Naive thymus-derived CD4-positive, alpha-beta T cell (primary cell): ENCODE results near the gene HLA-DQA2. TPM values are rescaled to one million over a fixed set of nuclear protein-coding genes. Genes with fewer than 3 reads are reported as not detected.

Experiments
- ATAC-seq: fragments of 150-1000 bp; cut with Tn5 transposase; 2 replicates; pipeline ENCODE4 v1.10.0; 2021; ENCODE audit warnings: mild to moderate bottlenecking, moderate library complexity
- CTCF ChIA-PET: fragments of 350-600 bp; sonication (Branson Sonifier 250); formaldehyde crosslinking; loops from one replicate; lab custom pipeline; 2021; ENCODE audit warnings: antibody characterized with exemption; lab: Charles Lee
- POLR2A ChIA-PET: fragments of 350-600 bp; sonication (Branson Sonifier 250); formaldehyde crosslinking; loops from one replicate; lab custom pipeline; 2021; ENCODE audit warnings: antibody characterized with exemption, inconsistent platforms; lab: Charles Lee
- DNase-seq, 9 donors: peaks; one replicate each; pipeline versions ENCODE4 v3.0.0 to v3.0.0-alpha.2; 2020 to 2022; ENCODE audit warnings: mixed read lengths in 1 of 9
- H3K27ac ChIP-seq: one replicate; pipeline ENCODE4 v1.7.0; 2013; ENCODE audit warnings: mild to moderate bottlenecking, low read depth, low read length, moderate library complexity
- H3K27me3 ChIP-seq, 2 donors: one replicate each; pipeline ENCODE4 v1.7.0; 2013; ENCODE audit warnings: low read length in 2 of 2, mild to moderate bottlenecking in 2 of 2, moderate library complexity in 2 of 2; ENCODE audit not compliant: control insufficient read depth in 2 of 2, insufficient read depth in 2 of 2
- H3K36me3 ChIP-seq, 3 experiments: 1 replicate in 2 of 3; 2 replicates in 1 of 3; pipeline ENCODE4 v1.7.0; 2013; ENCODE audit warnings: low read length in 3 of 3, mild to moderate bottlenecking in 3 of 3, moderate library complexity in 1 of 3; ENCODE audit not compliant: insufficient read depth in 3 of 3, control insufficient read depth in 2 of 3
- H3K4me1 ChIP-seq, 2 donors: one replicate each; pipeline ENCODE4 v1.7.0; 2013; ENCODE audit warnings: low read length in 2 of 2, mild to moderate bottlenecking in 2 of 2, moderate library complexity in 1 of 2; ENCODE audit not compliant: control insufficient read depth in 2 of 2, insufficient read depth in 2 of 2
- H3K4me3 ChIP-seq: 2 replicates; pipeline ENCODE4 v1.7.0; 2013; ENCODE audit warnings: mild to moderate bottlenecking, low read length
- H3K9me3 ChIP-seq, 3 experiments: 1 replicate in 2 of 3; 2 replicates in 1 of 3; pipeline ENCODE4 v1.7.0; 2013; ENCODE audit warnings: low read length in 3 of 3; ENCODE audit not compliant: control insufficient read depth in 2 of 3
- H3K27ac Mint-ChIP-seq, 9 donors: one replicate each; pipeline ENCODE4 v1.8.0; 2020 to 2022; ENCODE audit warnings: mixed read lengths in 9 of 9, mild to moderate bottlenecking in 8 of 9, moderate library complexity in 5 of 9, inconsistent platforms in 2 of 9
- H3K27me3 Mint-ChIP-seq, 5 donors: one replicate each; pipeline ENCODE4 v1.8.0; 2021 to 2022; ENCODE audit warnings: mixed read lengths in 5 of 5, mild to moderate bottlenecking in 1 of 5
- H3K36me3 Mint-ChIP-seq, 5 donors: one replicate each; pipeline ENCODE4 v1.8.0; 2020 to 2022; ENCODE audit warnings: mixed read lengths in 5 of 5, mild to moderate bottlenecking in 3 of 5, inconsistent platforms in 1 of 5
- H3K4me1 Mint-ChIP-seq, 7 donors: one replicate each; pipeline ENCODE4 v1.8.0; 2020 to 2022; ENCODE audit warnings: mixed read lengths in 7 of 7, mild to moderate bottlenecking in 3 of 7, inconsistent platforms in 1 of 7
- H3K4me3 Mint-ChIP-seq, 10 donors: one replicate each; pipeline ENCODE4 v1.8.0; 2020 to 2022; ENCODE audit warnings: mild to moderate bottlenecking in 10 of 10, mixed read lengths in 10 of 10, moderate library complexity in 6 of 10, inconsistent platforms in 2 of 10
- H3K9me3 Mint-ChIP-seq, 11 donors: one replicate each; pipeline ENCODE4 v1.8.0; 2020 to 2022; ENCODE audit warnings: mixed read lengths in 11 of 11, mild to moderate bottlenecking in 4 of 11, inconsistent platforms in 1 of 11, moderate library complexity in 1 of 11
- intact Hi-C, 2 donors: fragments of 100-400 bp; cut with micrococcal nuclease; formaldehyde crosslinking; loops; one replicate each; pipeline ENCODE4 v1.15.1; 2023
- polyA plus RNA-seq, 2 donors: library from polyadenylated mRNA; unstranded; fragments of 300-500 nt; fragmentation: Illumina TruSeq; gene quantifications; one replicate each; pipeline ENCODE4 v1.2.3, GENCODE V29; 2021
- total RNA-seq, 6 experiments: library from RNA in 5 of 6; stranded (reverse) in 5 of 6; gene quantifications; 1 replicate in 5 of 6; 2 replicates in 1 of 6; pipeline ENCODE4 v1.2.3 and lab custom pipeline; 2021 to 2026

HLA-DQA2 gene
- total and polyA plus RNA-seq, 7 experiments from 2014 or later: 3.9 to 13.3 TPM; not detected in 5

DNA sequence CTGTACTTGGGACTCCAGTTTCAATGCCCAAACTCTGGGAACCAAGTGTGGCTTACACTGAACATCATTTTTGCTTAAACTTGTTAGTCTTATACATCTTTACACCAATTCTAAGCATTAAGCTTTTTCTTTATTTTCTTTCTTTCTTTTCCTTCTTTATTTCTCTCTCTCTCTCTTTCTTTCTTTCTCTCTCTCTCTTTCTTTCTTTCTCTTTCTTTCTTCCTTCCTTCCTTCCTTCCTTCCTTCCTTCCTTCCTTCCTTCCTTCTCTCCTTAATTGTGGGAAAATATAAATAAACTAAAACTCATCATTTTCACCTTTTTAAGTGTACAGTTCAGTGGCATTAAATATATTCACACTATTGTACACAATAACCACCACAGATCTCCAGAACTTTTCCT, 31.6 kb upstream of the HLA-DQA2 start:
- Histone ChIP-seq H3K27ac (no peak overlapping the region), H3K9me3 (no peaks in the 10 kb centered on the region), H3K36me3 (no peaks in the 10 kb centered on the region), H3K4me3 (no peak overlapping the region), H3K27me3 (no peaks in the 10 kb centered on the region), H3K4me1 (no peaks in the 10 kb centered on the region)
- Mint-ChIP-seq H3K4me1 (peaks cover 0 to 2% (median 0%) of the 10 kb centered on the region in 7 donors), H3K36me3 (no peaks in the 10 kb centered on the region), H3K9me3 (peaks cover 0 to 5% (median 0%) of the 10 kb centered on the region in 11 donors), H3K27ac (no peak overlapping the region), H3K27me3 (peaks cover 0 to 19% (median 0%) of the 10 kb centered on the region in 5 donors), H3K4me3 (no peak overlapping the region)
- DNase-seq (no peak), ATAC-seq (no peak)
- POLR2A ChIA-PET: no interaction called here
- CTCF ChIA-PET: interaction anchor here (1.1 kb wide), 1 partner anchor 295 kb away, joined by 3 read pairs; no protein-coding TSS in a partner anchor
- intact Hi-C loops: no loop called here

DNA sequence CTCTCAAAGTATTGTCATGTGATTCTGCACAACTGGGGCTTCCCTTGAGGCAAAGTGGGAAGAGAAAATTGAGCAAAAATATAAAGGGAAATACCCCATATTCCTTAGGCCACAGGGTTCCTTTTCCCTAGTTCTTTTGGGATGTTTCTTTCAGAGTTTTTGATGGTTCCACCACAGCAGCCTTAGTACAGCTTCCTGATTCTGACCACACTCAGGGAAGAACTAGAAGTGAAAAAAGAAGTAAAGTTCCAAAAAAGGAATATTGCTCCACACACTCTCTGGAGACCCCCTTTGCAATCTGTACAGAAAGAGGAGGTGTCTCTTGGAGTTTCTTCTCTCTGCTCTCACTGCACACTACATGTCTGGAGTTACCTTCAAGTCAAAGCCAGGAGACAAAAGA, 27.9 kb upstream of the HLA-DQA2 start:
- H3K4me3 Mint-ChIP-seq: no peak overlapping the region
- H3K27ac ChIP-seq: no peak overlapping the region
- H3K27ac Mint-ChIP-seq: no peak overlapping the region
- POLR2A ChIA-PET: no interaction called here
- H3K27me3 Mint-ChIP-seq: peaks cover 0 to 16% (median 6%) of the 10 kb centered on the region in 5 donors
- no peaks in the 10 kb centered on the region for H3K27me3 ChIP-seq
- DNase-seq (no peak), ATAC-seq (no peak)
- no peaks in the 10 kb centered on the region for H3K36me3 ChIP-seq
- intact Hi-C loops: no loop called here
- CTCF ChIA-PET: no interaction called here
- no peaks in the 10 kb centered on the region for H3K36me3 Mint-ChIP-seq
- no peaks in the 10 kb centered on the region for H3K4me1 ChIP-seq
- no peak overlapping the region for H3K4me3 ChIP-seq
- peaks cover 0 to 2% (median 0%) of the 10 kb centered on the region in 7 donors for H3K4me1 Mint-ChIP-seq
- H3K9me3 Mint-ChIP-seq: peaks cover 0 to 1% (median 0%) of the 10 kb centered on the region in 11 donors
- no peaks in the 10 kb centered on the region for H3K9me3 ChIP-seq

DNA sequence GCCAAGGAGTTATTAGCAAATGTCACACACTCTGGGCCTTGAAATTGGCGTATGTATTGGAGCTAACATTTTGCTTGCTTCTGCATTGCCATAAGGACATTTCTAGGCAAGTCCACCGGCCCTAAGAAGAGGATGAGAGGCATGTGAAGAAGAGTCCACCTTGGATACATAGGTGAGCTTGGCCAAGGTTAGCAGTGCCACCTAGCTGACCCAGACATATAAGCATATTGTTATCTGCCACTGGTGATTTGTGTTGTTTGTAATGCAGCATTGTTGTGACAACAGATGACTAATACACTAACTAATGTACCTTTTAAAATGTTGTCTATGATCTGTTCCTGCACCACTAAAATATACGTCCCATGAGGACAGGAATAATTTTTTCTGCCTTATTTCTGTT, 24.8 kb upstream of the HLA-DQA2 start:
- Mint-ChIP-seq H3K4me1 (peaks cover 0 to 2% (median 0%) of the 10 kb centered on the region in 7 donors), H3K27ac (no peak overlapping the region), H3K27me3 (peaks cover 26 to 37% (median 31%) of the 10 kb centered on the region in 5 donors), H3K9me3 (peaks cover 0 to 1% (median 0%) of the 10 kb centered on the region in 11 donors), H3K4me3 (no peak overlapping the region), H3K36me3 (no peaks in the 10 kb centered on the region)
- DNase-seq (no peak), ATAC-seq (no peak)
- no peaks in the 10 kb centered on the region for H3K27me3 ChIP-seq
- H3K36me3 ChIP-seq: no peaks in the 10 kb centered on the region
- H3K9me3 ChIP-seq: no peaks in the 10 kb centered on the region
- H3K4me1 ChIP-seq: no peaks in the 10 kb centered on the region
- H3K4me3 ChIP-seq: no peak overlapping the region
- ChIA-PET POLR2A (interaction anchor here (0.7 kb wide), 1 partner anchor 83 kb away, joined by 3 read pairs; no protein-coding TSS in a partner anchor), CTCF (no interaction called here)
- no peak overlapping the region for H3K27ac ChIP-seq
- intact Hi-C loops: no loop called here

DNA sequence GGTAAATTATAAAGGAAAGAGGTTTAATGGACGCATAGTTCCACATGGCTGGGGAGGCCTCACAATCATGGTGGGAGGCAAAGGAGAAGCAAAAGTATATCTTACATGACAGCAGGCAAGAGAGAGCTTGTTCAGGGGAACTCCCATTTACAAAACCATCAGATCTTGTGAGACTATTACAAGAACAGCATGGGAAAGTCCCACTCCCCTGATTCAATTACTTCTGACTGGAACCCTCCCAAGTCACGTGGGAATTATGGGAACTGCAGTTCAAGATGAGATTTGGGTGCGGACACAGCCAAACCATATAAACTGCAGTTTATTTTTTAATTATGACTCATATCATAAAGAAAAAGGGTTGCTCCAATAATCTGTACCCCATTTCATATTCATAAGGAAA, 22.3 kb upstream of the HLA-DQA2 start:
- no peak overlapping the region for H3K27ac Mint-ChIP-seq
- Histone ChIP-seq H3K4me1 (no peaks in the 10 kb centered on the region), H3K27ac (no peak overlapping the region), H3K4me3 (no peak overlapping the region), H3K9me3 (no peaks in the 10 kb centered on the region), H3K27me3 (no peaks in the 10 kb centered on the region), H3K36me3 (no peaks in the 10 kb centered on the region)
- CTCF ChIA-PET: no interaction called here
- intact Hi-C loops: no loop called here
- DNase-seq: no peak
- no peak overlapping the region for H3K4me3 Mint-ChIP-seq
- no peak for ATAC-seq
- peaks cover 0 to 1% (median 0%) of the 10 kb centered on the region in 11 donors for H3K9me3 Mint-ChIP-seq
- peaks cover 0 to 2% (median 0%) of the 10 kb centered on the region in 7 donors for H3K4me1 Mint-ChIP-seq
- H3K27me3 Mint-ChIP-seq: peaks cover 35 to 44% (median 41%) of the 10 kb centered on the region in 5 donors
- no peaks in the 10 kb centered on the region for H3K36me3 Mint-ChIP-seq
- POLR2A ChIA-PET: no interaction called here

DNA sequence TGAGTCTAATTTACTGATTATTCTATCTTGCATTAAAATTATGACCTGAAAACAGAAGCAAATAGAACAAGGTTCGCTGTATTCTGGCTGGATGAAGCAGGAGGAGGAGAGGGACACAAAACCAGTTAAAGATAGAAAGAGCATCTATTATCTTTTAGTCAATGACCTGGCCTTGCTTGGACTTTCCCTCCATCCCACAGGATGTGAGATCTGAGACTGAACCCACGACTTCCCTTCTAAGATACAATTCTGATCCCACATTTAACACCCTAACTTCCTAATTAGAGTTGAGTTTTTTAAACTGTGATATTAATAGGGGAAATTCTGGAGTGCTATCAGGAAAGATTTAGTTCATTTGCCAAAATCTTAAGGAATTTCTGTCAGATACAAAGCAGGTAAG, 3.1 kb upstream of the HLA-DQA2 start:
- H3K4me3 Mint-ChIP-seq: no peak overlapping the region
- intact Hi-C loops: no loop called here
- POLR2A ChIA-PET: interaction anchor here (0.6 kb wide), 1 partner anchor 340 kb away, joined by 4 read pairs; no protein-coding TSS in a partner anchor

DNA sequence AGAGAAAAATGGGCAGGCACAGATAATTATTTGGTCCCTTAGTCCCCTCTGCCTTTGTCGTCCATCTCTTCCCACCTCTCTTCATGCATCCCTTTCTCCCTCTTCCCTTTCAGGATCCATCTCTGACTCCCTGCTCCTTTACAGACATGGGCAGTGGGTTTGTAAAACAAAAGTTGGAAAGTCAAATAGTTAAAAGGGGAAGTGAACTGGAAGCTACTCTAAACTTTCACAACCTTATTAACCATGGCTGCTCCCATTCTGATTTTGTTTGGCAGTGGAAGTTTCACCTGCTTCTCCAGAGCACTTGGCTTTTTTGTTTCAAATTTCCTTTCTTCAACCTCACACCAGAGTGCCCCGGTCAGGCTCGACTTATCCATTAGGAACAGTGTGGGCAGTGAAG, 1.2 kb downstream of the HLA-DQA2 start:
- H3K27me3 ChIP-seq: peaks cover 0 to 4% of the 10 kb centered on the region in 2 donors
- H3K4me1 Mint-ChIP-seq: peaks cover 0 to 4% (median 0%) of the 10 kb centered on the region in 7 donors
- H3K4me1 ChIP-seq: no peaks in the 10 kb centered on the region
- H3K36me3 ChIP-seq: no peaks in the 10 kb centered on the region
- H3K36me3 Mint-ChIP-seq: no peaks in the 10 kb centered on the region
- POLR2A ChIA-PET: no interaction called here
- CTCF ChIA-PET: no interaction called here
- intact Hi-C loops: no loop called here
- no peak overlapping the region for H3K27ac Mint-ChIP-seq
- H3K9me3 ChIP-seq: no peaks in the 10 kb centered on the region
- DNase-seq (no peak), ATAC-seq (no peak)
- H3K27me3 Mint-ChIP-seq: peaks cover 26 to 46% (median 41%) of the 10 kb centered on the region in 5 donors
- H3K4me3 ChIP-seq: no peak overlapping the region
- H3K27ac ChIP-seq: no peak overlapping the region
- H3K9me3 Mint-ChIP-seq: peaks cover 0 to 2% (median 0%) of the 10 kb centered on the region in 11 donors
- no peak overlapping the region for H3K4me3 Mint-ChIP-seq

More for the DNA sequence above, 3.1 kb upstream of the HLA-DQA2 start:
- peaks cover 20 to 43% (median 32%) of the 10 kb centered on the region in 5 donors for H3K27me3 Mint-ChIP-seq
- no peak overlapping the region for H3K27ac Mint-ChIP-seq
- Histone ChIP-seq H3K4me1 (no peaks in the 10 kb centered on the region), H3K9me3 (no peaks in the 10 kb centered on the region), H3K4me3 (no peak overlapping the region), H3K36me3 (no peaks in the 10 kb centered on the region), H3K27me3 (peaks cover 0 to under 1% of the 10 kb centered on the region in 2 donors), H3K27ac (no peak overlapping the region)
- DNase-seq: no peak
- peaks cover 0 to 3% (median 0%) of the 10 kb centered on the region in 11 donors for H3K9me3 Mint-ChIP-seq
- H3K36me3 Mint-ChIP-seq: peaks cover 0 to 3% (median 0%) of the 10 kb centered on the region in 5 donors
- CTCF ChIA-PET: interaction anchor here (0.7 kb wide), 1 partner anchor 212 kb away, joined by 3 read pairs; no protein-coding TSS in a partner anchor
- no peak for ATAC-seq
- peaks cover 0 to 4% (median 0%) of the 10 kb centered on the region in 7 donors for H3K4me1 Mint-ChIP-seq

DNA sequence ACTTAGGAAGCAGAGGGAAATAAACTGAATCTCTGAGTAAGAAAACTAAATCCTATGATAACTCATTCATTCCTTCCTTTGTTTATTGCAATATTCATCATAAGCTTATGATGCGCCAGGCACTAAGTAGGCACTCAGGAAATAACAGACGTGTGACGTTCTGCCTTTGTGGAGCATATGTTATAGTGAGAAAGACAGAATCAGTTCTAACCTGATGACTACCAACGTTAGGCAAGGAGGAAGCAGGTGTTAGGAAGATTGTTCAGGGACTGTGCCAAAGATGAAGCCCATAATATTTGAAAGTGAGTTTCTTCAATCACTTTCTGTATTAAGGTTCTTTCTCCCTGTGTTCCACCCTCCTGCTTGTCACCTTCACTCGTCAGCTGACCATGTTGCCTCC, 3.6 kb downstream of the HLA-DQA2 start:
- no peak for DNase-seq
- no peaks in the 10 kb centered on the region for H3K4me1 ChIP-seq
- POLR2A ChIA-PET: interaction anchor here (0.6 kb wide), 1 partner anchor 488 kb away, joined by 4 read pairs; no protein-coding TSS in a partner anchor
- no peak for ATAC-seq
- H3K36me3 ChIP-seq: no peaks in the 10 kb centered on the region
- H3K9me3 ChIP-seq: no peaks in the 10 kb centered on the region
- no peak overlapping the region for H3K4me3 ChIP-seq
- H3K27ac ChIP-seq: no peak overlapping the region
- peaks cover 28 to 48% (median 35%) of the 10 kb centered on the region in 5 donors for H3K27me3 Mint-ChIP-seq
- H3K27me3 ChIP-seq: peaks cover 0 to 4% of the 10 kb centered on the region in 2 donors
- H3K27ac Mint-ChIP-seq: no peak overlapping the region
- H3K4me3 Mint-ChIP-seq: no peak overlapping the region
- CTCF ChIA-PET: no interaction called here
- H3K4me1 Mint-ChIP-seq: no peaks in the 10 kb centered on the region
- no peaks in the 10 kb centered on the region for H3K9me3 Mint-ChIP-seq
- intact Hi-C loops: no loop called here
- no peaks in the 10 kb centered on the region for H3K36me3 Mint-ChIP-seq
